ENCODE measurements around the gene EFCAB5. TPM values are rescaled to one million over a fixed set of nuclear protein-coding genes. Genes with fewer than 3 reads are reported as not detected.

EFCAB5 gene
- polyA plus RNA-seq, 1 of the 3 experiments (the other 2 are of a cell fraction), result 0.05 TPM

Small RNA genes within 50 kb of the gene (small RNA-seq; reads per million reads assigned to genes)
- gene AC104984.5 (0 reads per million in 7 experiments), gene RNY4P13 (0 reads per million in 7 experiments)

Other genes with a start within 250 kb of the EFCAB5 start
- gene SSH2, start 11.4 kb upstream of the EFCAB5 start, polyA plus RNA-seq (2012; rRNA removed), result 8.8 and 10.9 TPM in 2 replicates
- gene NSRP1, start 175.2 kb downstream of the EFCAB5 start, polyA plus RNA-seq (2012; rRNA removed), result 9.6 and 10.8 TPM in 2 replicates